RWPE1 (cell line): ENCODE data around the gene TSPAN15.

Source experiments
- CTCF ChIA-PET: fragments of 350-600 bp; sonication (Branson Sonifier 250); formaldehyde crosslinking; extraction: SDS; loops from one replicate; lab custom pipeline; 2021; lab: Yijun Ruan, JAX
- POLR2A ChIA-PET: fragments of 400-600 bp; formaldehyde crosslinking; extraction: SDS; loops from one replicate; lab custom pipeline; 2020; ENCODE audit warnings: antibody characterized with exemption; ENCODE audit not compliant: low non-redundant PET; lab: Yijun Ruan, JAX
- DNase-seq: peaks from one replicate; pipeline ENCODE4 v3.0.0; 2012; ENCODE audit warnings: low spot score
- H3K27ac ChIP-seq: fragments of 450-650 bp; 2 replicates; pipeline ENCODE4 v1.5.1; 2017
- CTCF ChIP-seq: fragments of 450-650 bp; conservative IDR thresholded peaks from 2 replicates; pipeline ENCODE4 v1.5.1; 2017; ENCODE audit warnings: low read depth, mild to moderate bottlenecking

TSPAN15 gene

GRCh38 chr10:69472142-69472541 is 20.9 kb downstream of the TSPAN15 start:
- POLR2A ChIA-PET = no interaction called here
- DNase-seq = no peak
- CTCF ChIA-PET = no interaction called here
- TF ChIP-seq CTCF = no peak
- H3K27ac ChIP-seq = no peak overlapping the region

GRCh38 chr10:69472544-69472943 is 21.3 kb downstream of the TSPAN15 start:
- CTCF ChIA-PET = no interaction called here
- H3K27ac ChIP-seq = no peak overlapping the region
- DNase-seq = no peak
- TF ChIP-seq CTCF = no peak
- POLR2A ChIA-PET = no interaction called here

- CTCF ChIA-PET = no interaction called here
- POLR2A ChIA-PET = no interaction called here
- DNase-seq = no peak
These were observed 22.2 kb downstream of the TSPAN15 start for GRCh38 chr10:69473304-69473990.

GRCh38 chr10:69474742-69475432 is 23.6 kb downstream of the TSPAN15 start:
- ChIA-PET CTCF (no interaction called here), POLR2A (no interaction called here)
- DNase-seq = peak; percentile 76
- no peak for TF ChIP-seq CTCF
- H3K27ac ChIP-seq = peak overlapping the region; percentile 33

More at GRCh38 chr10:69473304-69473990, 22.2 kb downstream of the TSPAN15 start:
- TF ChIP-seq CTCF = no peak
- H3K27ac ChIP-seq = no peak overlapping the region

- ChIA-PET POLR2A (no interaction called here), CTCF (interaction anchor here (0.6 kb wide), 1 partner anchor 27 kb away, joined by 3 read pairs; no protein-coding TSS in a partner anchor)
- no peak for DNase-seq
- no peak for TF ChIP-seq CTCF
- no peak overlapping the region; the same call in 1 of the 2 replicates for H3K27ac ChIP-seq
These were observed 24.2 kb downstream of the TSPAN15 start for GRCh38 chr10:69475433-69475830.

GRCh38 chr10:69477968-69478597 is 26.8 kb downstream of the TSPAN15 start:
- POLR2A ChIA-PET = no interaction called here
- no peak for DNase-seq
- CTCF ChIA-PET = interaction anchor here (0.5 to 0.6 kb wide), 2 partner anchors 26 to 1226 kb away, joined by 3 to 4 read pairs; no protein-coding TSS in a partner anchor
- H3K27ac ChIP-seq = no peak overlapping the region
- no peak for TF ChIP-seq CTCF
